Measurements from ENCODE around the gene GLA.

The GLA gene

GRCh38 chrX:101399825-101400224 is 7.9 kb downstream of the GLA start:
- no peak for DNase-seq (ENCODE audit: low read depth, low spot score)
- H3K4me3 ChIP-seq (ENCODE audit: low read length): no peak overlapping the region

DNA sequence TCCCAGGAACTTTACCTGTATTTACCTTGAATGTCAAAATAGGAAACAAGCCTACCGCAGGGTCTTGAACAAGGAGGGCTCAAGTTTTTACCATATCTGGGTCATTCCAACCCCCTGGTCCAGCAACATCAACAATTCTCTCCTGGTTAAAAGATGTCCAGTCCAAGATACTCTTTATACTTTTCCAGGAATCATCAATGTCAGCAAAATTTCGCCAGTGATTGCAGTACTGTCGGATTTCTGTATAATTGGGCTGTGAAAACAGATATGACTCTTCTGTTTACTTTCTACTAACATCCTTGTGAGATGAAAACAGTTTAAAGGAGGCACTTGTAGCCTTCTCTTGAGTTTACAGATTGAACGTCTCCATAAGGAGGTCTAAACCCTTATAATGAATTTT is 9.0 kb downstream of the GLA start:
- H3K4me3 ChIP-seq (ENCODE audit: low read length): no peak overlapping the region
- no peak for DNase-seq (ENCODE audit: low read depth, low spot score)

DNA sequence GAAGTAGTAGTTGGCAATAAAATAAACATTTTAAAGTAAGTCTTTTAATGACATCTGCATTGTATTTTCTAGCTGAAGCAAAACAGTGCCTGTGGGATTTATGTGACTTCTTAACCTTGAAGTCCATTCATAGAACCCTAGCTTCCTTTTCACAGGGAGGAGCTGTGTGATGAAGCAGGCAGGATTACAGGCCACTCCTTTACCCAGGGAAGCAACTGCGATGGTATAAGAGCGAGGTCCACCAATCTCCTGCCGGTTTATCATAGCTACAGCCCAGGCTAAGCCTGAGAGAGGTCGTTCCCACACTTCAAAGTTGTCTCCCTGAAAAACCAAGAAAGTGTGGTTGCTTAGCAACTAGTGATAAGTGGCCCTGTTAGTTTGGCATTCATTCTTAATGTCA is 9.9 kb downstream of the GLA start:
- no peak overlapping the region for H3K4me3 ChIP-seq (ENCODE audit: low read length)
- DNase-seq (ENCODE audit: low read depth, low spot score): no peak

- H3K4me3 ChIP-seq (ENCODE audit: low read length): no peak overlapping the region
- DNase-seq (ENCODE audit: low read depth, low spot score): no peak
Measured at GRCh38 chrX:101395789-101396188, 11.9 kb downstream of the GLA start.

DNA sequence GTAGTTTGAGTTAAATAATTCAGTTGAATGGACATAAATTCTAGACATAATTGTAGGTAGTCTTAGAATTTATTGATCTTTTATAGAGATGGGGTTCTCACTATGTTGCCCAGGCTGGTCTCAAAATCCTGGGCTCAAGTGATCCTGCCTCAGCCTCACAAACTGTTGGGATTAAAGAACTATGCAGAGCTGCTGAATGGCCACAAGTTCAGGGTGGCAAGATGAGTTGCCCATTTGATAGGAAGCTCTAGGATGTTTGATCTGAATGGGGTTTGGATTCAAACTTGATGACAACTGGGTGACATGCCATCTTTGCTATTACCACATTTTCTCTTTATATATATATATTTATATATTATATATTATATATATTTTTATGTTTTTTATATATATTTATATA is 13.4 kb downstream of the GLA start:
- H3K4me3 ChIP-seq (ENCODE audit: low read length): no peak overlapping the region
- no peak for DNase-seq (ENCODE audit: low read depth, low spot score)

- DNase-seq (ENCODE audit: low read depth, low spot score): no peak
- H3K4me3 ChIP-seq (ENCODE audit: low read length): no peak overlapping the region
Measured at GRCh38 chrX:101393530-101394305, 14.0 kb downstream of the GLA start.

DNA sequence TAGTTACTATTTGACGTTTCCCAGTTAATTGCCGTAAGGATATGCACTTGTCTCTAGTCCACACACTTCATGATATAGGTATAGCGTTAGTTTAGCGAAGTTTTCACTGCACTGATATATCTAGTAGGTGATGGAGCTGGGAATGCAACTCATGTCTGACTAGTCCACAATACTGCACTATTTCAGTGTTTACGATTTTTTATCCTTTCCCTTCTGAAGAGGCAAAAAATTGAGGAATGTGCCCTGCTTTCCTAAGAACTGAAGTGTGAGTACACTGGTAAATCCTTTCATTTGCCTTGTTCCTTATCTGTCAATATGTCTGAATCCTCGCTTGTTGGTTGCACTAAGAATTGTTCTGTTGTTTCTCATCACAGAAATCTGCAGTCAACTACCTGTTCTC is 15.9 kb downstream of the GLA start:
- peak overlapping the region; percentile 75 for H3K4me3 ChIP-seq (ENCODE audit: low read length)
- DNase-seq (ENCODE audit: low read depth, low spot score): no peak

DNA sequence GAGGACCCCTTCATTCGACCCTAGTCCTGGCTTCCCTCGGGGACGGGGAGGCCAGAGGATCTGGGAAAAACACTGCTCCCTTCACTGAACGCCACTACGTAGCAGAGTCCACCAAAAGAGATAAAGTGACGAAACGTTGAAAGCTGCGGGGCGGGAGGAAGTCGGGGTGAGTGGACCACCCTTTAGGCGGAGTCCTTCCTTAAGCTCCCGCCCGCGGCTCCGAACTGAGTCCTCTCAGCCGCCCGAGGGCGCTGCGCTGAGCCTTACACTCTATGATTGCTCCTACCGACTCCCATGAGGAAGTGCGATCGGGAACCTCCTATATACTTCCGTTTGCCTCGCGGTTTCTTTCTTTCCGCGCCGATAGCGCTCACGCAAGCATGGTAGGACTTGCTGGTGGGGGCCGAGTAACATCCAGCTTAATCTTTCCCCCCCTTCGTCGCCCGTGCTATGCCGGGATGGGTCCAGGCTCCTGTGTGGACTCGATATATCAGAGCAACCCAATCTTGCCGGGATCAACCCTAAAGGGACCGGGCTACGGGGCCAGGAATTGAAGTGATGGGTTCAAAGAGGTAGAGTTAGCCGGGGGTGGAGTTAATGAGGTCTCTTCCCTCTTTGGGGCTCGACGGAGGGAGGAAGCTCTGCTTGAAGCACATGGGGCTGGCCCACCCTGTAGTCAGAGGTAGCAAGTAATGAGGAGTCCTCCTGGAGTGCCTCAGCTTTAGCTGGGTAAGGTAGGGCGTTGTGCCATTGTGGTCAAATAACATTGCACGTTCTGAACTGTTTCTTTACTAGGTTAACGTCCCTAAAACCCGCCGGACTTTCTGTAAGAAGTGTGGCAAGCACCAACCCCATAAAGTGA is 16.8 kb downstream of the GLA start, which contains the start of gene RPL36A:
TSS of gene RPL36A (plus strand) at position 348 of the 862 bp plus-strand sequence. CDS start at position 381, 33 bp downstream.
- DNase-seq (ENCODE audit: low read depth, low spot score): peak; percentile 92

GRCh38 chrX:101388604-101389003 is 19.1 kb downstream of the GLA start:
- H3K4me3 ChIP-seq (ENCODE audit: low read length): no peak overlapping the region
- no peak for DNase-seq (ENCODE audit: low read depth, low spot score)

More for the DNA sequence above, 16.8 kb downstream of the GLA start, which contains the start of gene RPL36A:
- peak within 1 kb of the TSS; percentile 75 for H3K4me3 ChIP-seq (ENCODE audit: low read length)

- no peak overlapping the region for H3K4me3 ChIP-seq (ENCODE audit: low read length)
- DNase-seq (ENCODE audit: low read depth, low spot score): no peak
Measured at GRCh38 chrX:101386542-101386885, 21.2 kb downstream of the GLA start.

DNA sequence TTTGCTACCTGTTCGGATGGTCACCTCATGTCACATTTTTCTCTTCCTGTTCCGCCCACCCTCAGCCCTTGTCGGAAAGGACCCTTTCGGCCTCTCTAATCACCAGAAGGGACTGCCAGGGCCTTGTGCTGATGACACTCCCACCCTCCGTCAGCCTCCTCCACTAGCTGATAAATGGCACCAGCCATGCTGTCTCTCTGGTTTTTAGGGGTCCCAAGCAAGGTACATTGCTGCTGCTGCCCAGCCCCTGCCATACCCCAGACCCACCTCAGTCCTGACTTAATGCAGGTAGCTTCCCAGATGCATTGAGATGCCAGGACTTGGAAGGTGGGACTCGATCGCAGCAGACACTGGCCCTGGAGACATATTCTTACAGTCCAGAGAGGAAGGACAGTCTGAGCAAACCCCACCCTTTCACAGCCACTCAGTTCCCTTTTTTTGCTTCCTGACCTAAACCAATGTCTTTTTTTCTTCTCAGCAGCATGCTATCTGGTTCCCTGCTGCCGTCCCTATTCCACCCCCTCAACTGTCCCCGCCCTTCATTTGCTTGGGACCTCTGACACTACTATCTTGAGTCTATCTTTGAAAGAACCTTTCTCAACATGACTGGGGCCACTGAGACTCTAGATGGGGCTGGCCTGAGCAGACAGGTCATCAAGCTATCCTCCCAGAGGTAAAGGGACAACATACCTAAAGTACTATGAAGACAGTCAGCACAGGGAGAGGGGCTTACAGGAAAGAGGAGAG is 21.8 kb downstream of the GLA start, which contains the start of gene BTK:
TSS of gene BTK (minus strand) at position 397 of the 747 bp plus-strand sequence. CDS start 10,907 bp downstream, outside the sequence.
- H3K4me3 ChIP-seq (ENCODE audit: low read length): no peak within 1 kb of the TSS
- no peak for DNase-seq (ENCODE audit: low read depth, low spot score)

DNA sequence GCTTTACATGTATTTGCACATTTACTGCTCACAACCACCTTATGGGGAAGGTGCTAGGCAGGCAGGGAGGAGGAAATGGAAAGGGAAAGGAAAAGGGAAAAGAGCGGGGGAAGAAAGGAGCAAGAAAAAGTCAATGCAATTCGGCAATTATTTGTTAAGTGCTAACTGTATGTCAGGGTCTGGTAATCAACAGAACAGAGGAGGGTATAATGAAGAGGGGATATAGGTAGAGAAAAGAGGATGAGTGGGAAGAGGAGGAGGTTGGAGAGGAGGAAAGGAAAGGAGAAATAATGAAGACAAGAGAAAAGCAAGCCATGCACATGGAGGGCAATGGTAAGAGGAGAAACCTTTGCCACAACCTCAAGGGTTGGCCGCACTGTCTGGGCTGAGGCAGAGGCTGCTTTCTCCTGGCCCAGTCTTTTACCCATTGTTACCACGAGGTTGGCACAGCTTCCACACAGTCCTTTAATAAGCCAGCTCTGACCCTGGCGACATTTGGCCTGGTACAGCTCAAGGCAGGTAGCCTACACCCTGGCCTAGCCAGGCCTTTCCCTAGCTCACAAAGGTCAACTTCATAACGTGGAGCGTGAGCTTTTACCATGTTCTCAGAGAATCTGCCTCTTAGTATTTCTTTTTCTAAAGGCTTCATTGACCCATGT is 22.6 kb downstream of the GLA start:
- H3K4me3 ChIP-seq (ENCODE audit: low read length): no peak overlapping the region
- DNase-seq (ENCODE audit: low read depth, low spot score): no peak

DNA sequence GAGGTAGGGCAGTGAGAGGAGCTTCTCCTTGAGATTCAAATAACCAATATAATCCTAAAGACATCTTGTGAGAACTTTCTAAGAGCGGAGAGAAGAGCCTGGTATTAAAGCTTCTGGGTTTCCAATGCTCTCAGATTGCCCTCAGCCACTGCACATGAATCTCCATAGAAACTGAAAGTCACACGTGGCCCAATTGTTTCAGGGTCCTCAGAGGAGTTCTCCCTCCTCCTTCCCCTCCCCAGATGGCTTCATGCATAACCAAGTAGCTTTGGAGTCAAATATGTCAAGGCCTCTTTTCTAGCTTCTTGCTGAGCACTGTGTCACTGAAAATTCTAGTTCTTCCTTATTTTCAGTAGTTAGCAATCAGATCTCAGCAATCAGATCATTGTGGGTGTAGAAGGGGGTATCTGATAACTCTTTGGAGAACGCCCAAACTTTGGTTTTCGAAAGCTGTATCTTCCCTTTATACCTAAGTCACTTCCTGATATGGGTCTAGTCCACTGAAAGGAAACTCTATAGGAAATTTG is 24.0 kb downstream of the GLA start:
- no peak overlapping the region for H3K4me3 ChIP-seq (ENCODE audit: low read length)
- no peak for DNase-seq (ENCODE audit: low read depth, low spot score)

GRCh38 chrX:101377547-101377946 is 30.2 kb downstream of the GLA start:
- no peak overlapping the region for H3K4me3 ChIP-seq (ENCODE audit: low read length)
- no peak for DNase-seq (ENCODE audit: low read depth, low spot score)

DNA sequence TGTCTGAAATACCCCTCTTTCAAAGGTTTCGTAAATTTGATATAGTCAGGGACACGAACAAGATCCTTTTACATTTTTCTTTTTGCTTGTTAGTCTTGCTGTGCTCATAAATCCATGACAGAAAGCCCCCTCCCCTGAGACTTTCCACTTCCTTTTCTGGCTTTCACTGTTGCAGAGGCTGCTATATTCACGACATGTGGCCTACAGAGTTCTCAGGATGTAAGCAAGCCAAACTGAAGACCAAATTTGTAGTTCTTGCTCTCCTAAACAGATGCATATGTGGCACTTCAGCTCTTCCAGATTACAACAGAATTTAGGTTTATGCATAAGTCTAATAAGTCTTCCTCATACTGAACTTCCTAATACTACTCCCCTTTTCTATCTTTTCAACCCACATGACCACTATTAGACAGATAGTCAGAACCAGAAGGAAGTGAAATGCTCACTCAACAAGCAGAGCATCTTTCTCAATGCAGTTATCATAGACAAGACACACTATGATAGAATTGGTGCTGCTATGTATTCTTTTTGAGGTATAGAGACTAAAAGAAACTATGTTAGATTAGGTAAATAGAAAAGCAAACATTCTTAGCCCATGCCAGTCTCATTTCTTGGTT is 36.7 kb downstream of the GLA start:
- no peak for DNase-seq (ENCODE audit: low read depth, low spot score)
- no peak overlapping the region for H3K4me3 ChIP-seq (ENCODE audit: low read length)

DNA sequence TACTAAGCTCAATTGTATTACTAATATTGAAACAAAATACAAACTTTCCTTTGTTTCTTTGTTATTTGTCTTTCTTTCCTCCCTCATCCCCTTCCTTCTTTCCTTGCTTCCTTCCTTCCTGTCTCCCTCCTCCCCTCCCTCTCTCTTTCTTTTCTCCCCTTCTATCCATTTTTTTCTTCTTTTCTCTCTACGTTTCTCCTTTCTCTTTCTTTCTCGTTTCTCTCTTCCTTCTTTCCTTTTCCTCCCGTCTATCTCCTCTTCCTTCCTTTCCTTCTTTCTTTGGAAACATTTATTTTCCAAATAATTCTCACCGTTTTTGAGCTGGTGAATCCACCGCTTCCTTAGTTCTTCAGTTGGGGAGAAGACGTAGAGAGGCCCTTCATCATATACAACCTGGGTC is 38.0 kb downstream of the GLA start:
- DNase-seq (ENCODE audit: low read depth, low spot score): no peak
- no peak overlapping the region for H3K4me3 ChIP-seq (ENCODE audit: low read length)

DNA sequence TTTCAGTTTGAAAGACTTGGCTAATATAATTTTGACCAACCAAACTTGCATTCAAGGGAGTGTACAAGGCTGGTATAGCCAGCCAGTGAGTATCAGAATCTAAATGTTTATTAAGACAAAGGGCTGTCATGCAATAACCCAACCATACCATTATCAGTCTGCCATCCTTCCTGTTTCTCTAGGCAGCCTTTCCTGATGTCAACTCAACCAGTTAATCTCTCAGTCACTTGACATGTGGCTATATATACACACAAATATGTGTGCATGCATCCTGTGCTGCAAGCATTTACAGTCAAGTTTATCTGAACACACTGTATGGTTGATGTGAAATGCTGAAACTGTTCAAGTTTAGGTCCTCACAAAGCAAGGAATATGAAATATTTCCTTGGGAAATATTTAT is 38.9 kb downstream of the GLA start:
- DNase-seq (ENCODE audit: low read depth, low spot score): no peak
- H3K4me3 ChIP-seq (ENCODE audit: low read length): no peak overlapping the region

- DNase-seq (ENCODE audit: low read depth, low spot score): no peak
- H3K4me3 ChIP-seq (ENCODE audit: low read length): no peak overlapping the region
Measured at GRCh38 chrX:101365301-101365795, 42.4 kb downstream of the GLA start.

Data from Jurkat, Clone E6-1 (cell line).